ENCODE measurements around the gene ZMYND11.

ZMYND11 gene

GRCh38 chr10:186911-187310 is 51.7 kb downstream of the ZMYND11 start:
- DNase-seq (ENCODE audit: low read depth): no peak
- no peak overlapping the region for H3K4me3 ChIP-seq (ENCODE audit: low read depth, low read length)

GRCh38 chr10:188546-188945 is 53.3 kb downstream of the ZMYND11 start:
- DNase-seq (ENCODE audit: low read depth): no peak
- H3K4me3 ChIP-seq (ENCODE audit: low read depth, low read length): no peak overlapping the region

- H3K4me3 ChIP-seq (ENCODE audit: low read depth, low read length): no peak overlapping the region
- no peak for DNase-seq (ENCODE audit: low read depth)
Observed at GRCh38 chr10:190216-190615, 55.0 kb downstream of the ZMYND11 start.

- no peak for DNase-seq (ENCODE audit: low read depth)
- H3K4me3 ChIP-seq (ENCODE audit: low read depth, low read length): no peak overlapping the region
Observed at GRCh38 chr10:191703-192518, 56.7 kb downstream of the ZMYND11 start.

GRCh38 chr10:194281-194680 is 59.0 kb downstream of the ZMYND11 start:
- no peak for DNase-seq (ENCODE audit: low read depth)
- H3K4me3 ChIP-seq (ENCODE audit: low read depth, low read length): no peak overlapping the region

GRCh38 chr10:200405-200804 is 65.2 kb downstream of the ZMYND11 start:
- no peak for DNase-seq (ENCODE audit: low read depth)
- no peak overlapping the region for H3K4me3 ChIP-seq (ENCODE audit: low read depth, low read length)

- DNase-seq (ENCODE audit: low read depth): no peak
- H3K4me3 ChIP-seq (ENCODE audit: low read depth, low read length): no peak overlapping the region
Observed at GRCh38 chr10:201328-201771, 66.1 kb downstream of the ZMYND11 start.

- no peak for DNase-seq (ENCODE audit: low read depth)
- H3K4me3 ChIP-seq (ENCODE audit: low read depth, low read length): no peak overlapping the region
Observed at GRCh38 chr10:208616-209015, 73.4 kb downstream of the ZMYND11 start.

GRCh38 chr10:209357-209756 is 74.1 kb downstream of the ZMYND11 start:
- DNase-seq (ENCODE audit: low read depth): no peak

GRCh38 chr10:210297-210696 is 75.0 kb downstream of the ZMYND11 start:
- H3K4me3 ChIP-seq (ENCODE audit: low read depth, low read length): no peak overlapping the region
- no peak for DNase-seq (ENCODE audit: low read depth)

More at GRCh38 chr10:209357-209756, 74.1 kb downstream of the ZMYND11 start:
- no peak overlapping the region for H3K4me3 ChIP-seq (ENCODE audit: low read depth, low read length)

GRCh38 chr10:215444-215843 is 80.2 kb downstream of the ZMYND11 start:
- no peak overlapping the region for H3K4me3 ChIP-seq (ENCODE audit: low read depth, low read length)
- DNase-seq (ENCODE audit: low read depth): no peak

- no peak overlapping the region for H3K4me3 ChIP-seq (ENCODE audit: low read depth, low read length)
- no peak for DNase-seq (ENCODE audit: low read depth)
Observed at GRCh38 chr10:218798-219197, 83.5 kb downstream of the ZMYND11 start.

- no peak overlapping the region for H3K4me3 ChIP-seq (ENCODE audit: low read depth, low read length)
- no peak for DNase-seq (ENCODE audit: low read depth)
Observed at GRCh38 chr10:219731-220472, 84.6 kb downstream of the ZMYND11 start.

GRCh38 chr10:224571-224970 is 89.3 kb downstream of the ZMYND11 start:
- no peak for DNase-seq (ENCODE audit: low read depth)
- H3K4me3 ChIP-seq (ENCODE audit: low read depth, low read length): no peak overlapping the region

- DNase-seq (ENCODE audit: low read depth): no peak
- H3K4me3 ChIP-seq (ENCODE audit: low read depth, low read length): no peak overlapping the region
Observed at GRCh38 chr10:226018-226417, 90.8 kb downstream of the ZMYND11 start.

- no peak overlapping the region for H3K4me3 ChIP-seq (ENCODE audit: low read depth, low read length)
- no peak for DNase-seq (ENCODE audit: low read depth)
Observed at GRCh38 chr10:227014-227413, 91.8 kb downstream of the ZMYND11 start.

GRCh38 chr10:228366-228765 is 93.1 kb downstream of the ZMYND11 start:
- H3K4me3 ChIP-seq (ENCODE audit: low read depth, low read length): no peak overlapping the region
- no peak for DNase-seq (ENCODE audit: low read depth)

- no peak for DNase-seq (ENCODE audit: low read depth)
- no peak overlapping the region for H3K4me3 ChIP-seq (ENCODE audit: low read depth, low read length)
Observed at GRCh38 chr10:230758-231157, 95.5 kb downstream of the ZMYND11 start.

- H3K4me3 ChIP-seq (ENCODE audit: low read depth, low read length): no peak overlapping the region
- no peak for DNase-seq (ENCODE audit: low read depth)
Observed at GRCh38 chr10:232061-232460, 96.8 kb downstream of the ZMYND11 start.

- H3K4me3 ChIP-seq (ENCODE audit: low read depth, low read length): no peak overlapping the region
- DNase-seq (ENCODE audit: low read depth): no peak
Observed at GRCh38 chr10:232878-233277, 97.6 kb downstream of the ZMYND11 start.
